PC-3 (cell line): Measurements from ENCODE around the gene CROCC2.

Experiments used
- EZH2 ChIP-seq: fragments of 300-600 bp; sonication (generic); IDR thresholded peaks from one replicate; pipeline ENCODE4 v1.6.1; 2017; ENCODE audit warnings: antibody characterized with exemption, mild to moderate bottlenecking, low read length; ENCODE audit not compliant: unreplicated experiment
- EZH2phosphoT487 ChIP-seq: fragments of 300-600 bp; sonication (generic); IDR thresholded peaks from 2 replicates; pipeline ENCODE4 v1.6.1; 2018; ENCODE audit warnings: mild to moderate bottlenecking, antibody characterized with exemption, low read length, borderline replicate concordance
- TF ChIP-seq, protein P1 (sequence below): fragments of 300-600 bp; sonication (generic); conservative IDR thresholded peaks from 2 replicates; pipeline ENCODE4 v1.5.1; 2017; ENCODE audit warnings: antibody characterized with exemption, low read depth, mild to moderate bottlenecking, low read length

DNA sequence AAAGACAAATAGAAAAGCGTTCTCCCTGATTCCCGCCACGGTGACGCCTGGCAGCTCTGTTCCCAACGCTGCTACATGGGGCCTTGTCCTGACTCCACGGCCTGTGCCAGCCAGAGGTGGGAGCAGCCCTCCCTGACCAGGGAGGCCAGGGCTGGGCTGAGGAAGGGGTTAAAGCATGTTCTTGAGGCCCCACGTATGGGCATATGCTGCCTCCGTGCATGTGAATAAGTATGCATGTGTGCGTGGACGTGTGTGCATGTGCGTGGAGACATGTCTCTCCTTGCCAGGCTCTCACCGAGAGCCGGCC is 90.7 kb downstream of the CROCC2 start:
- TF ChIP-seq, protein P1, sequence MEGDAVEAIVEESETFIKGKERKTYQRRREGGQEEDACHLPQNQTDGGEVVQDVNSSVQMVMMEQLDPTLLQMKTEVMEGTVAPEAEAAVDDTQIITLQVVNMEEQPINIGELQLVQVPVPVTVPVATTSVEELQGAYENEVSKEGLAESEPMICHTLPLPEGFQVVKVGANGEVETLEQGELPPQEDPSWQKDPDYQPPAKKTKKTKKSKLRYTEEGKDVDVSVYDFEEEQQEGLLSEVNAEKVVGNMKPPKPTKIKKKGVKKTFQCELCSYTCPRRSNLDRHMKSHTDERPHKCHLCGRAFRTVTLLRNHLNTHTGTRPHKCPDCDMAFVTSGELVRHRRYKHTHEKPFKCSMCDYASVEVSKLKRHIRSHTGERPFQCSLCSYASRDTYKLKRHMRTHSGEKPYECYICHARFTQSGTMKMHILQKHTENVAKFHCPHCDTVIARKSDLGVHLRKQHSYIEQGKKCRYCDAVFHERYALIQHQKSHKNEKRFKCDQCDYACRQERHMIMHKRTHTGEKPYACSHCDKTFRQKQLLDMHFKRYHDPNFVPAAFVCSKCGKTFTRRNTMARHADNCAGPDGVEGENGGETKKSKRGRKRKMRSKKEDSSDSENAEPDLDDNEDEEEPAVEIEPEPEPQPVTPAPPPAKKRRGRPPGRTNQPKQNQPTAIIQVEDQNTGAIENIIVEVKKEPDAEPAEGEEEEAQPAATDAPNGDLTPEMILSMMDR = no peak
- TF ChIP-seq EZH2phosphoT487 (no peak), EZH2 (no peak)
